HEK293 (cell line): ENCODE measurements around the gene NMT2.
A peak's percentile ranks its signal among the peaks of the same experiment; 100 is the strongest.

Experiments
- GLI2 ChIP-seq: fragments of 450-650 bp; formaldehyde crosslinking; IDR thresholded peaks from 2 replicates; pipeline ENCODE4; 2017; ENCODE audit warnings: missing biosample characterization, missing genetic modification characterization, low read depth, borderline replicate concordance
- GLI4 ChIP-seq: fragments of 450-650 bp; formaldehyde crosslinking; IDR thresholded peaks from 2 replicates; pipeline ENCODE4 v1.5.1; 2016; ENCODE audit warnings: missing biosample characterization, missing genetic modification characterization
- IKZF3 ChIP-seq: fragments of 450-650 bp; IDR thresholded peaks from 2 replicates; pipeline ENCODE4 v1.5.0; 2018; ENCODE audit warnings: missing biosample characterization, mild to moderate bottlenecking, missing genetic modification characterization, moderate library complexity
- KLF10 ChIP-seq: fragments of 450-650 bp; IDR thresholded peaks from 2 replicates; pipeline ENCODE4 v1.5.1; 2018; ENCODE audit warnings: missing biosample characterization, mild to moderate bottlenecking, missing genetic modification characterization
- KLF16 ChIP-seq: fragments of 450-650 bp; formaldehyde crosslinking; IDR thresholded peaks from 2 replicates; pipeline ENCODE4 v1.5.1; 2017; ENCODE audit warnings: missing biosample characterization, missing genetic modification characterization
- OSR2 ChIP-seq: fragments of 450-650 bp; formaldehyde crosslinking; IDR thresholded peaks from 2 replicates; pipeline ENCODE4 v1.5.1; 2016; ENCODE audit warnings: missing biosample characterization, missing genetic modification characterization
- PRDM1 ChIP-seq: fragments of 450-650 bp; formaldehyde crosslinking; IDR thresholded peaks from 2 replicates; pipeline ENCODE4; 2016; ENCODE audit warnings: missing biosample characterization, missing genetic modification characterization
- SCRT2 ChIP-seq: fragments of 450-650 bp; formaldehyde crosslinking; IDR thresholded peaks from 2 replicates; pipeline ENCODE4 v1.5.1; 2016; ENCODE audit warnings: missing biosample characterization, missing genetic modification characterization
- SP7 ChIP-seq: fragments of 450-650 bp; formaldehyde crosslinking; IDR thresholded peaks from 2 replicates; pipeline ENCODE4 v1.5.1; 2016; ENCODE audit warnings: missing biosample characterization, missing genetic modification characterization
- ZBTB17 ChIP-seq: fragments of 450-650 bp; formaldehyde crosslinking; IDR thresholded peaks from 2 replicates; pipeline ENCODE4 v1.5.1; 2016; ENCODE audit warnings: missing biosample characterization, missing genetic modification characterization
- ZBTB20 ChIP-seq: fragments of 450-650 bp; formaldehyde crosslinking; IDR thresholded peaks from 2 replicates; pipeline ENCODE4 v1.5.1; 2016; ENCODE audit warnings: missing biosample characterization, missing genetic modification characterization
- ZBTB21 ChIP-seq: fragments of 450-650 bp; formaldehyde crosslinking; IDR thresholded peaks from 2 replicates; pipeline ENCODE4 v1.5.1; 2017; ENCODE audit warnings: missing biosample characterization, missing genetic modification characterization
- ZBTB8A ChIP-seq: fragments of 450-650 bp; formaldehyde crosslinking; IDR thresholded peaks from 2 replicates; pipeline ENCODE4 v1.5.1; 2016; ENCODE audit warnings: missing biosample characterization, missing genetic modification characterization
- ZEB2 ChIP-seq: fragments of 450-650 bp; formaldehyde crosslinking; IDR thresholded peaks from 2 replicates; pipeline ENCODE4 v1.5.1; 2016; ENCODE audit warnings: missing biosample characterization, missing genetic modification characterization
- ZNF18 ChIP-seq: fragments of 450-650 bp; formaldehyde crosslinking; IDR thresholded peaks from 2 replicates; pipeline ENCODE4 v1.5.1; 2016; ENCODE audit warnings: missing biosample characterization, missing genetic modification characterization
- ZNF202 ChIP-seq: fragments of 450-650 bp; formaldehyde crosslinking; IDR thresholded peaks from 2 replicates; pipeline ENCODE4 v1.5.1; 2016; ENCODE audit warnings: missing biosample characterization, missing genetic modification characterization, borderline replicate concordance
- ZNF211 ChIP-seq: fragments of 450-650 bp; formaldehyde crosslinking; IDR thresholded peaks from 2 replicates; pipeline ENCODE4 v1.5.1; 2016; ENCODE audit warnings: low read depth, missing biosample characterization, missing genetic modification characterization
- ZNF239 ChIP-seq: fragments of 450-650 bp; formaldehyde crosslinking; IDR thresholded peaks from 2 replicates; pipeline ENCODE4 v1.5.1; 2016; ENCODE audit warnings: missing biosample characterization, missing genetic modification characterization
- ZNF274 ChIP-seq, 2 experiments: fragments of 200-500 bp in 1 of 2; fragments of 450-650 bp in 1 of 2; sonication (Bioruptor generic) in 1 of 2; formaldehyde crosslinking in 1 of 2; IDR thresholded peaks; 2 replicates each; pipeline versions ENCODE4 v1.5.1 to v1.6.1; 2014 to 2016; ENCODE audit warnings: borderline replicate concordance in 1 of 2, inconsistent platforms in 1 of 2, low read length in 1 of 2, missing biosample characterization in 1 of 2, missing genetic modification characterization in 1 of 2
- ZNF341 ChIP-seq: fragments of 450-650 bp; formaldehyde crosslinking; IDR thresholded peaks from 2 replicates; pipeline ENCODE4; 2016; ENCODE audit warnings: low read depth, missing biosample characterization, missing genetic modification characterization
- ZNF37A ChIP-seq: fragments of 450-650 bp; IDR thresholded peaks from 2 replicates; pipeline ENCODE4 v1.5.1; 2018; ENCODE audit warnings: missing biosample characterization, missing genetic modification characterization
- ZNF561 ChIP-seq: fragments of 450-650 bp; IDR thresholded peaks from 2 replicates; pipeline ENCODE4 v1.5.1; 2018; ENCODE audit warnings: missing biosample characterization, missing genetic modification characterization, borderline replicate concordance
- ZNF610 ChIP-seq: fragments of 450-650 bp; formaldehyde crosslinking; IDR thresholded peaks from 2 replicates; pipeline ENCODE4 v1.5.1; 2016; ENCODE audit warnings: missing biosample characterization, missing genetic modification characterization, borderline replicate concordance
- ZNF621 ChIP-seq: fragments of 450-650 bp; formaldehyde crosslinking; IDR thresholded peaks from 2 replicates; pipeline ENCODE4 v1.5.1; 2017; ENCODE audit warnings: missing biosample characterization, missing genetic modification characterization
- ZSCAN4 ChIP-seq: fragments of 450-650 bp; formaldehyde crosslinking; IDR thresholded peaks from 2 replicates; pipeline ENCODE4 v1.5.1; 2017; ENCODE audit warnings: missing biosample characterization, missing genetic modification characterization
- ZXDB ChIP-seq: fragments of 450-650 bp; formaldehyde crosslinking; IDR thresholded peaks from 2 replicates; pipeline ENCODE4 v1.5.1; 2016; ENCODE audit warnings: missing biosample characterization, missing genetic modification characterization
- TF ChIP-seq, protein P1 (sequence below): fragments of 450-650 bp; formaldehyde crosslinking; optimal IDR thresholded peaks from 2 replicates; pipeline ENCODE3; 2016; ENCODE audit warnings: missing biosample characterization, mild to moderate bottlenecking, missing genetic modification characterization

NMT2 gene

DNA sequence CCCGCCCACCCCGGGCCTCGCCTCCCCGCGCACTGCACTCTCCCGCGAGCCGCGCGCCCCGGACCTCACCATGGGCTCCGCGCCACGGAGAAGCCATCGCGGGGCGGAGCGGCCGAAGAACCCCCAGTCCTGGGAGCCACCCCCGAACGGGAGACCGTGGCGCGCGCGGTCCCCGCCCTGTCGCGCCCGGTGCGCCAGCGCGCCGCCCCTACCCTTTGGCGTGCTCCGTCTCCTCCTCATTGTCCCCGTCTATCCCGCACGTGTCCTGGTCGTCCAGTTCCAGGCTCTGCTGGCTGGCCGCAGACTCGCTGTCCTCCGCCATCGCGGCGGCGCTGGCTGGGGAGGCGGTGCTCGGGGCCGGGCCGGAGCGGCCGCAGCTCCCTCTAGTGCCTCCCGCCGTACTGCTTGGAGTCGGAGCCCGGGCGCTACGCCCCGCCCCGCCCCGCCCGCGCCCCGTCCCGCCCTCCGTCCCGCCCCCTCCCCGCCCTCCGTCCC, at the start of gene NMT2 (continued):
- TF ChIP-seq ZSCAN4 (tag by site-specific recombination): no peak
- TF ChIP-seq ZNF274 (IDR thresholded peaks at IDR 0.05; ENCODE audit: low read length): no peak
- no peak for TF ChIP-seq ZNF274 (tag by site-specific recombination; IDR thresholded peaks at IDR 0.05; ENCODE audit: borderline replicate concordance)
- TF ChIP-seq ZNF341 (tag by site-specific recombination): peak; percentile 77
- TF ChIP-seq ZNF561 (tag by site-specific recombination): no peak
- no peak for TF ChIP-seq GLI2 (tag by site-specific recombination)
- TF ChIP-seq PRDM1 (tag by site-specific recombination): no peak
- peak; percentile 72; the same call in 1 of the 2 replicates for TF ChIP-seq SP7 (tag by site-specific recombination)
- 0 out of 2 replicates have a peak, but pooled peaks have one; percentile 36 for TF ChIP-seq IKZF3 (tag by site-specific recombination)
- TF ChIP-seq KLF10: peak; percentile 65; the same call in 1 of the 2 replicates
- peak; percentile 61 for TF ChIP-seq ZEB2
- TF ChIP-seq ZBTB17: no peak
- no peak for TF ChIP-seq ZNF37A (tag by site-specific recombination)
- no peak for TF ChIP-seq ZBTB21 (tag by site-specific recombination)
- TF ChIP-seq ZNF211 (tag by site-specific recombination): no peak
- TF ChIP-seq, protein P1, sequence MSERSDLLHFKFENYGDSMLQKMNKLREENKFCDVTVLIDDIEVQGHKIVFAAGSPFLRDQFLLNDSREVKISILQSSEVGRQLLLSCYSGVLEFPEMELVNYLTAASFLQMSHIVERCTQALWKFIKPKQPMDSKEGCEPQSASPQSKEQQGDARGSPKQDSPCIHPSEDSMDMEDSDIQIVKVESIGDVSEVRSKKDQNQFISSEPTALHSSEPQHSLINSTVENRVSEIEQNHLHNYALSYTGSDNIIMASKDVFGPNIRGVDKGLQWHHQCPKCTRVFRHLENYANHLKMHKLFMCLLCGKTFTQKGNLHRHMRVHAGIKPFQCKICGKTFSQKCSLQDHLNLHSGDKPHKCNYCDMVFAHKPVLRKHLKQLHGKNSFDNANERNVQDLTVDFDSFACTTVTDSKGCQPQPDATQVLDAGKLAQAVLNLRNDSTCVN: peak; percentile 95
- TF ChIP-seq ZBTB8A (tag by site-specific recombination): no peak
- no peak for TF ChIP-seq OSR2 (tag by site-specific recombination)
- peak; percentile 54 for TF ChIP-seq ZBTB20 (tag by site-specific recombination)
- TF ChIP-seq ZNF610 (tag by site-specific recombination): 0 out of 2 replicates have a peak, but pooled peaks have one; percentile 61
- TF ChIP-seq ZNF202 (tag by site-specific recombination): no peak
- no peak for TF ChIP-seq ZNF621 (tag by site-specific recombination)
- TF ChIP-seq ZNF18 (tag by site-specific recombination): no peak
- no peak for TF ChIP-seq SCRT2
- no peak for TF ChIP-seq ZXDB (tag by site-specific recombination)
- peak; percentile 81 for TF ChIP-seq KLF16 (tag by site-specific recombination)
- TF ChIP-seq GLI4 (tag by site-specific recombination): no peak
- TF ChIP-seq ZNF239 (tag by site-specific recombination): no peak
- TF ChIP-seq, all 188 proteins: peak for 32
